Large intestine (tissue), 3 donors: ENCODE data around the gene C2CD3. TPM values are rescaled to one million over a fixed set of nuclear protein-coding genes. Genes with fewer than 3 reads are reported as not detected.

ENCODE experiments used
- DNase-seq, 2 donors: peaks; one replicate each; pipeline versions ENCODE4 v3.0.0 to v3.0.0-alpha.2; 2013
- H3K27ac ChIP-seq: one replicate; pipeline ENCODE4 v1.5.1; 2013; ENCODE audit warnings: low read length
- H3K27me3 ChIP-seq: 2 replicates; pipeline ENCODE4 v1.6.1; 2013; ENCODE audit warnings: low read length; ENCODE audit not compliant: control insufficient read depth, insufficient read depth
- H3K36me3 ChIP-seq: 2 replicates; pipeline ENCODE4 v1.6.1; 2013; ENCODE audit warnings: low read length; ENCODE audit not compliant: control insufficient read depth, insufficient read depth
- H3K4me1 ChIP-seq: one replicate; pipeline ENCODE4 v1.6.1; 2013; ENCODE audit warnings: low read length; ENCODE audit not compliant: control insufficient read depth, insufficient read depth
- H3K4me3 ChIP-seq: one replicate; pipeline ENCODE4 v1.5.1; 2013; ENCODE audit warnings: low read length
- H3K9me3 ChIP-seq: one replicate; pipeline ENCODE4 v1.6.1; 2013; ENCODE audit warnings: mild to moderate bottlenecking, low read depth, low read length, moderate library complexity; ENCODE audit not compliant: control insufficient read depth
- WGBS: methylation state at CpG from one replicate; pipeline ENCODE4 v1.1.5; 2013; ENCODE audit warnings: low lambda C conversion rate; ENCODE audit not compliant: insufficient coverage; 5-methylcytosine and 5-hydroxymethylcytosine counted together
- polyA plus RNA-seq: library from polyadenylated mRNA; unstranded; fragments of 120-200 nt; gene quantifications from one replicate; pipeline ENCODE4 v1.2.1, GENCODE V29; 2013

Gene C2CD3
- polyA plus RNA-seq, 1 donor, result 12.3 TPM

DNA sequence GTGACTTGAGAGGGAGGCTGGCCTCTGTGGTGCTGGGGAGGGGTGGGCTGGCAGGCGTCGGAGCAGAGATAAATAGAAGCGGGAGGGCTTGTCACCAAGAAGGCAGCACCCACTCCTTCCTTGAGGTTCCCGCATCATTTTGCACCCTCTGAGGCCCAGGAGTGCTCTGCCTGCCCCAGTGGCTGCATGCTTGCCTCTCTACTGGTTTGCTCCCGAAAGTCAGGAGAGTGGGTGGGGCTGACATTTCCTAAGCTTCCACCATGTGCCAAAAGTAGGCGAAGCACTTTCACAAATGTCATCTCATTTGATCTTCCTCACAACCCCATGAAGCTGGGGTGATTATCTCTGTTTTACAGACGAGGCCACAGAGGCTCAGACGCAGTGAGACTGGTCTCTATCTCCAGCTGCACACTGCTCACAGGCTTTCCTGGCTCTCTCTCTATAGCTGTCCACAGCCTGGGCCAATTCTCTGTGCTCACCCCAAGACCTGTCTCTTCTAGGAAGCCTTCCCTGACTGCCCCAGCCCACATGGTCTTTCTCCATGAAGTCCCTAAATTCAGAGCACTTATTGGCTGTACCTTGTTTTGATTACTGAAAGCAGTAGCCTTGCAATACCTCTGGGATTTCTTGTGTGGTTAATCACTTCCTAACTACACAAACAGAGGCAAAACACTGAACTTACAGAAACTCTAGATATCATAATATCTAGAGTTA lies 159.3 kb downstream of the C2CD3 start:
- Histone ChIP-seq H3K36me3 (peaks cover 16% of the 10 kb centered on the region), H3K27me3 (no peaks in the 10 kb centered on the region), H3K9me3 (no peaks in the 10 kb centered on the region), H3K4me1 (no peaks in the 10 kb centered on the region), H3K27ac (no peak overlapping the region), H3K4me3 (no peak overlapping the region)
- WGBS, result no CpG with 5 or more reads among the region's 8 CpGs
- no peak for DNase-seq

DNA sequence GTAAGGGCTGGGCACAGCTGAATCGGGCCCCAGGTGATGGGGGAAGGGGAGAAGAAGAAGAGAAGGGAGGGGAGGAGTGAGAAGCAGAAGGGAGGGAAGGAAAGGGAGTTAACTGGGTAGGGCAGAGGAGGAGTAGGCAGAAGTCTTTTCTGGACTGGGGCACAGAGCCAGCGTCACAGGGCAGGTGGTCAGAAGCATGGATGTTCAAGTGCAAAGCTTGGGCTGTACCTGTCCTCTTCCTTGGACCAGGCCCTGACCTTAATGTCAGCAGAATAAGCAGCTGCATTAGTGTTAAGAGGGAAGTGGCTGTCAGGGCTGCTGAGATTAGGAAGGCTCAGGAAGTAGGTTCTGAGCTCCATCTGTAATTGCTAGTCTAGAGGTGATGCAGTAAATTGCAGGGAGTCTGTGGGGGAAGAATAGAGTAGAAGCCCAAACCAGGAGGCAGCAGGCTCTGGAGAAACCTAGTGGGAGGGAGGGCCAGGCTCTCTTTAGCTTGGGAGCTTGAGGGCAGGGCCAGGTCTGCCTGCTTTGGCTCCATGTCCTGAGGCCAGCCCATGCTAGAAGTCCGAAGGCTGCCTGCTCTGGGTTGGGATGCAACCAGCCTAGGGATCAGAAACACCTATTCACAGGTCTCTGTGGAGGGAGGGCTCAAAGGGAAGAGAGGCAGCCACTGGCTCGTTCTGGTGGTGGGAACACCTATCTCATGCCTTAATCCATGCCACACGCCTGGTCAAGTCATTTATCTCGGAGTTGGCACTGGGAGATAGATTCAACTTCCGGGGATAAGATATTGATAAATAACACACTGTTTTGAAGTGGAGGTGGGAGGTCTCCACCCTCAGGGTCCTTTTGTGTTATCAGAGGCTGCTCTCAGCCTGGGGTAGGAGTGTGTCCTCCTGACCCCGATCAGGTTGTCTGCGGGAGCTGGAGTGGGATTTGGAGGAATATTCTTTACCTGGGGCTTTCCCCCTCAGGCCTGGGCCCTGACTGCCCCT lies 160.2 kb downstream of the C2CD3 start:
- no CpG with 5 or more reads among the region's 9 CpGs for WGBS
- Histone ChIP-seq H3K36me3 (peaks cover 13% of the 10 kb centered on the region), H3K9me3 (no peaks in the 10 kb centered on the region), H3K4me3 (no peak overlapping the region), H3K27ac (no peak overlapping the region), H3K4me1 (peaks cover 3% of the 10 kb centered on the region), H3K27me3 (no peaks in the 10 kb centered on the region)
- no peak for DNase-seq

DNA sequence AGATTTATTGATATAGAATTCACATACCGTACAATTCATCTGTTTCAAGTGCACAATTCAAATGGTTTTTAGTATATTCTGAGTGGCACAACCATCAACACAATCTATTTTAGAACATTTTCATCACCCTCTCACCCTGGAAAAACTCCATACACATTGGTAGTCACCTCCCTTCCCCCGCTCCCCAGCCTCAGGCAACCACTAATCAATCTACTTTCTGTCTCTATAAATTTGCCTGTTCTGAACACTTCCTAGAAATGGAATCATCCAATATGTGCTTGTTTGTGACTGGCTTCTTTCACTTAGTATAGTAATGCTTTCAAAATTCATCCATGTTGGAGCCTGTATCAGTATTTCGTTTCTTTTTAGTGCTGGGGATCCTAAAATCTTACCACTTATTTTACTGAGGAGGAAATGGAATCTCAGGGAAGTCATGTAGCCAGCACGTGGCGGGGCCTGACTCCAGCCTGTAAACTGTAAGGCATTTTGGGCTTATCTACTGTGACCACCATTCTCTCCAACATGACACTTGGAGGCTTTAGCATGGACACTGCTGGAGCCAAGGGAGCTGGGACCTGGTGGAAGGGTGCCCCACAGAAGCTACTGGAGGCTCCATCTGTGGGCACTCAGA lies 161.0 kb downstream of the C2CD3 start:
- no peak for DNase-seq

DNA sequence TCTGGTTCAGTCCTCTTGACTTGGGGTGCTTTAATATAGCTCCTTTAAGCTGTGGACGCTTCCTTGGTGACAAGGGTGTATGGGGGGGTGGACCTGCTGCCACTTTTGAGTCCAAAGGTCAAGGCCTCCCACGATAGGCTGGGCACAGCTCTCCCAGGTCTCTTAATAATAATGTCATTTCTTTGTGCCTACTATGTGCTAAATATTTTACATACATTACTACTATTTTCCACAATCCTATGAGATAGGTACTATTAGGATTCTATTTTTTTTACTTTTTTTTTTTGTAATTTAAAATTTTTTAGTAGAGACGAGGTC lies 161.6 kb downstream of the C2CD3 start:
- Histone ChIP-seq H3K9me3 (no peaks in the 10 kb centered on the region), H3K27ac (no peak overlapping the region), H3K4me3 (no peak overlapping the region), H3K4me1 (peaks cover 10% of the 10 kb centered on the region), H3K36me3 (peaks cover 11% of the 10 kb centered on the region), H3K27me3 (no peaks in the 10 kb centered on the region)
- DNase-seq, result peak in 1 of 2 donors; percentile 24
- no CpG with 5 or more reads among the region's 3 CpGs for WGBS

More for the DNA sequence above, 161.0 kb downstream of the C2CD3 start:
- no CpG with 5 or more reads among the region's 5 CpGs for WGBS
- Histone ChIP-seq H3K4me1 (peaks cover 10% of the 10 kb centered on the region), H3K4me3 (no peak overlapping the region), H3K9me3 (no peaks in the 10 kb centered on the region), H3K27me3 (no peaks in the 10 kb centered on the region), H3K36me3 (peaks cover 13% of the 10 kb centered on the region), H3K27ac (no peak overlapping the region)

GRCh38 chr11:74008373-74009229 lies 162.2 kb downstream of the C2CD3 start, which contains the start of gene UCP3:
Gene UCP3 (minus strand): TSS chr11:74009085. CDS start chr11:74007042, 2,043 bp downstream.
- WGBS, result no CpG with 5 or more reads among the region's 9 CpGs
- DNase-seq, result no peak
- Histone ChIP-seq H3K36me3 (peaks cover 9% of the 10 kb centered on the region), H3K27ac (no peak within 1 kb of the TSS), H3K27me3 (no peaks in the 10 kb centered on the region), H3K4me1 (peaks cover 10% of the 10 kb centered on the region), H3K9me3 (no peaks in the 10 kb centered on the region), H3K4me3 (no peak within 1 kb of the TSS)

DNA sequence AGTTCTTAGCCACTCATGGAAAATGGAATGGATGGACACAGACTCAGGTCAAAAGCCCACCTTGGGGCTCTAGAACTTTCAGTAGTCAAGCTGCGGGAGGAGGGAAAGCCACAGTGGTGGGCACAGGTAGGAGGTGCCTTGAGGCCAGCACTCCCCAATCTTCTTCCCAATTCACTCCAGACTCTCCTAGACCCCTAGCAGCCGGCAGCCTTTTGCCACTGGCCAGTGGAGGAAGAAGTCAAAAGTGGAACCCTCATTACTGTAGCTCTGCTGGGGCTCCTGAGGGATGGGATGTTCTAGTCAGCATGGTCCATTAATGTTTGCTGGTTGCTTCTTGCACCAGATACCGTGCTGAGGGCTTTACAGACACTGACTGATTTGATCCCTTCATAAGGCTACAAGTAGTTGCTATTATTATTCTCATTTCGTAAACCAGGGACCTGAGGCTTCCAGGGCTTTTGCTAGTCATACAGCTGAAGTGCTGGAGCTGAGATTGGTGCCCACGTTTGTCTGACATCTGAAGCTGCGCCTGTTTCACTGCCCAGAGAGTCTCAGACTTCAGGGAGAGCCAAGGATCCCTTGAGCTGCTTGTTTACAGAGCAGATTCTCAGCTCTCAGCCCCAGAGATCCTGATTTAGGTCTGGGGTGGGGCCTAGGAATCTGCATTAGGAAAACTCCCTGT lies 163.0 kb downstream of the C2CD3 start:
- WGBS, result no CpG with 5 or more reads among the region's 6 CpGs

GRCh38 chr11:74006743-74007304 lies 164.0 kb downstream of the C2CD3 start:
- Histone ChIP-seq H3K27me3 (no peaks in the 10 kb centered on the region), H3K4me1 (peaks cover 10% of the 10 kb centered on the region), H3K9me3 (no peaks in the 10 kb centered on the region), H3K4me3 (no peak overlapping the region), H3K36me3 (peaks cover 4% of the 10 kb centered on the region), H3K27ac (no peak overlapping the region)
- no peak for DNase-seq
- no CpG with 5 or more reads among the region's 7 CpGs for WGBS

More for the DNA sequence above, 163.0 kb downstream of the C2CD3 start:
- H3K9me3 ChIP-seq, result no peaks in the 10 kb centered on the region
- H3K36me3 ChIP-seq, result peaks cover 4% of the 10 kb centered on the region
- H3K27me3 ChIP-seq, result no peaks in the 10 kb centered on the region
- H3K27ac ChIP-seq, result no peak overlapping the region
- H3K4me1 ChIP-seq, result peaks cover 10% of the 10 kb centered on the region
- no peak overlapping the region for H3K4me3 ChIP-seq
- no peak for DNase-seq

GRCh38 chr11:74005721-74006517 lies 164.9 kb downstream of the C2CD3 start:
- no CpG with 5 or more reads among the region's 29 CpGs for WGBS
- peaks cover 4% of the 10 kb centered on the region for H3K36me3 ChIP-seq
- no peaks in the 10 kb centered on the region for H3K9me3 ChIP-seq
- peaks cover 10% of the 10 kb centered on the region for H3K4me1 ChIP-seq
- no peak overlapping the region for H3K27ac ChIP-seq
- no peaks in the 10 kb centered on the region for H3K27me3 ChIP-seq
- no peak for DNase-seq
- no peak overlapping the region for H3K4me3 ChIP-seq
